Progenitor cell of endocrine pancreas (in vitro differentiated cells): ENCODE results near the gene FNDC3B. TPM values are rescaled to one million over a fixed set of nuclear protein-coding genes. Genes with fewer than 3 reads are reported as not detected.

ENCODE experiments used
- DNase-seq: peaks from one replicate; pipeline ENCODE4 v3.0.0; 2021; ENCODE audit warnings: low spot score; ENCODE audit not compliant: unreplicated experiment
- H3K27ac Mint-ChIP-seq: 2 replicates; pipeline ENCODE4 v1.8.0; 2021; ENCODE audit warnings: mild to moderate bottlenecking, moderate library complexity, mixed read lengths
- H3K27me3 Mint-ChIP-seq: 2 replicates; pipeline ENCODE4 v1.8.0; 2021; ENCODE audit warnings: mixed read lengths
- H3K36me3 Mint-ChIP-seq: 2 replicates; pipeline ENCODE4 v1.8.0; 2022; ENCODE audit warnings: mixed read lengths; ENCODE audit not compliant: insufficient read depth
- H3K4me1 Mint-ChIP-seq: 2 replicates; pipeline ENCODE4 v1.8.0; 2021; ENCODE audit warnings: low read depth, mixed read lengths
- H3K4me3 Mint-ChIP-seq: 2 replicates; pipeline ENCODE4 v1.8.0; 2021; ENCODE audit warnings: low read depth, mild to moderate bottlenecking, moderate library complexity, mixed read lengths
- H3K9me3 Mint-ChIP-seq: 2 replicates; pipeline ENCODE4 v1.8.0; 2021; ENCODE audit warnings: low read depth, mixed read lengths
- total RNA-seq: library from RNA; stranded (reverse); gene quantifications from 2 replicates; pipeline ENCODE4 v1.2.1, GENCODE V29; 2021
- TF ChIP-seq, protein P1 (sequence below): fragments of 200-600 bp; sonication (generic); IDR thresholded peaks from one replicate; pipeline ENCODE4 v1.5.0; 2021; ENCODE audit warnings: antibody characterized with exemption, mild to moderate bottlenecking; ENCODE audit not compliant: unreplicated experiment

The FNDC3B gene
- total RNA-seq, 1 donor from 2014 or later = 158 TPM

DNA sequence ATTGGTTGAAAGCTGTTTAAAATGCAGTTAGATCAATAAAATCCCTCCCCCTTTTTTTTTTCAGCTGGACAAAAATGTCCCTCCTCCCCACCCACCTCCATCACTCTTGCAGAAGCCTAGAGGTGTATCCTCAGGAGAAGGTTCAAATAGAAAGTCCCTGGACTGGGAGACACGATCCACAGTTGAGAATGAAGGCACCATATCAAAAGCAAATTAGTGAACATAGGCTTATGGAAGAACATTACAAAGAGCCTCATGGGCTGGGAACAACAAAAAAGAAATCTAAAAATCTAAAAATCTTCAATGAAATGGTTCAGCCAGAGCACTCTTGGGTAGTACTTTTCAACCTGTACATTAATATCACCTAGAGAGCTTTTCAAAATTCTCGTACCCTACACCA lies 362.7 kb downstream of the FNDC3B start:
- TF ChIP-seq, protein P1, sequence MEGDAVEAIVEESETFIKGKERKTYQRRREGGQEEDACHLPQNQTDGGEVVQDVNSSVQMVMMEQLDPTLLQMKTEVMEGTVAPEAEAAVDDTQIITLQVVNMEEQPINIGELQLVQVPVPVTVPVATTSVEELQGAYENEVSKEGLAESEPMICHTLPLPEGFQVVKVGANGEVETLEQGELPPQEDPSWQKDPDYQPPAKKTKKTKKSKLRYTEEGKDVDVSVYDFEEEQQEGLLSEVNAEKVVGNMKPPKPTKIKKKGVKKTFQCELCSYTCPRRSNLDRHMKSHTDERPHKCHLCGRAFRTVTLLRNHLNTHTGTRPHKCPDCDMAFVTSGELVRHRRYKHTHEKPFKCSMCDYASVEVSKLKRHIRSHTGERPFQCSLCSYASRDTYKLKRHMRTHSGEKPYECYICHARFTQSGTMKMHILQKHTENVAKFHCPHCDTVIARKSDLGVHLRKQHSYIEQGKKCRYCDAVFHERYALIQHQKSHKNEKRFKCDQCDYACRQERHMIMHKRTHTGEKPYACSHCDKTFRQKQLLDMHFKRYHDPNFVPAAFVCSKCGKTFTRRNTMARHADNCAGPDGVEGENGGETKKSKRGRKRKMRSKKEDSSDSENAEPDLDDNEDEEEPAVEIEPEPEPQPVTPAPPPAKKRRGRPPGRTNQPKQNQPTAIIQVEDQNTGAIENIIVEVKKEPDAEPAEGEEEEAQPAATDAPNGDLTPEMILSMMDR = no peak
- no peaks in the 10 kb centered on the region for H3K4me1 Mint-ChIP-seq
- no peaks in the 10 kb centered on the region for H3K27me3 Mint-ChIP-seq
- no peak overlapping the region for H3K27ac Mint-ChIP-seq
- peaks cover 6% of the 10 kb centered on the region for H3K9me3 Mint-ChIP-seq
- H3K4me3 Mint-ChIP-seq = no peak overlapping the region
- no peak for DNase-seq
- H3K36me3 Mint-ChIP-seq = peaks cover 35% of the 10 kb centered on the region

GRCh38 chr3:172402892-172403643 lies 363.7 kb downstream of the FNDC3B start:
- DNase-seq = no peak
- TF ChIP-seq, protein P1 = no peak
- Mint-ChIP-seq H3K4me3 (no peak overlapping the region), H3K36me3 (peaks cover 35% of the 10 kb centered on the region), H3K27me3 (no peaks in the 10 kb centered on the region), H3K9me3 (peaks cover 6% of the 10 kb centered on the region), H3K4me1 (no peaks in the 10 kb centered on the region), H3K27ac (peak overlapping the region; percentile 29)

DNA sequence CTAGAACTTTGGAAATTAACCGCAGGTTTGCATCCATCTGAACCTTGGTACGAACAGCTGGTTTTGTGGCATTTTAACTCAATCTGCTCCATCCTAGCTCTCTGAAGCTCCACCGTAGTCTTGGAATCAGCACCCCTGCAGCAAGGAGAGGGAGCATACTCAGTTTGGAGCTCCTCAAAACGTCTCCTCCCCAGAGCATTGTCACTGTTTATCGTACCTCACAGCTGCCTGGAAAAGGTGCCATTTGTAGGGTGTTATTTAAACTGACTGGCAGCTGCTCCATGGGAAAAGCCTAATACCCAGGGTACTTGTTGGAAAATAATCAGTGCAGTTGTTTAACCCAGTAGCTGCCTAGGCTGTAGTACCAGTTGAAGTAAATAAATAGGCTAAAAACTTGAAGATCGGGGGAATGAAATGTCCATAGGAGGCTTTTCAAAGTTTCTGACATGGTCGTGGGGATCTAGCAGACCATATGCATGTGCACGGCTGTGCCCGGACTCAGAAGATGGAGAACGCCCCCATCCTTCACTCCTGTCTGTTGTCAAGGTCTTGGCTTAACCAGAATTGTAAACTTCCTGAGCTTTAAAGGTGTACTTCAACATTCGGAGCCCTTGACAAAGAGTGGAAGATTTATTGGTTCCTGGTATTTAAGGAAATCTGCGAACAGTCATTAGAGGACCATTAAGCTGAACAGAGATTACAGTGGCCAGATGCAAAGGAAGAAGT lies 365.0 kb downstream of the FNDC3B start:
- TF ChIP-seq, protein P1 = no peak
- Mint-ChIP-seq H3K4me3 (no peak overlapping the region), H3K36me3 (peaks cover 29% of the 10 kb centered on the region), H3K9me3 (peaks cover 6% of the 10 kb centered on the region), H3K27me3 (no peaks in the 10 kb centered on the region), H3K4me1 (no peaks in the 10 kb centered on the region), H3K27ac (peak overlapping the region; percentile 27)
- no peak for DNase-seq

GRCh38 chr3:172405914-172406313 lies 366.5 kb downstream of the FNDC3B start:
- H3K36me3 Mint-ChIP-seq = peaks cover 24% of the 10 kb centered on the region
- DNase-seq = no peak
- no peak overlapping the region for H3K27ac Mint-ChIP-seq
- H3K9me3 Mint-ChIP-seq = peaks cover 6% of the 10 kb centered on the region
- TF ChIP-seq, protein P1 = no peak
- H3K4me3 Mint-ChIP-seq = no peak overlapping the region
- no peaks in the 10 kb centered on the region for H3K4me1 Mint-ChIP-seq
- no peaks in the 10 kb centered on the region for H3K27me3 Mint-ChIP-seq

DNA sequence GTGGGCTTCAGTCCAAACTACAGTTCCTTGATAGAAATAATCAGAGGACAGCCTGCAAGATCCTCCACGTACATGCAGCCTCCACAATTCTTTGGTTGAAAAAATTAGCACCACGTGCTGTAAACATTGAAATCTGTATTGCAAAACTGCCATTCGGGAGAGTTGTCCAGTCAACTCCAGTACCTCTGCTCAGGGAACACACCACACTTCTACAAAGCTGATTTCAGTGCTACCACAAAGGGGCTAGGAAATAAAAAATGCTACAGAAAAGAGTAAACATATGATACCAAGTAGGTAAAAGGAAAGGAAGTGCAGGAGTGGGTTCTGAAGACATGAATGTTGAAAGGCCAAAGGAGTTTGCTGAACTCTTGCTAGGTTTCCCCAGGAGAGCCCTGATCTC lies 368.5 kb downstream of the FNDC3B start:
- no peak overlapping the region for H3K27ac Mint-ChIP-seq
- peaks cover 6% of the 10 kb centered on the region for H3K36me3 Mint-ChIP-seq
- DNase-seq = no peak
- H3K27me3 Mint-ChIP-seq = no peaks in the 10 kb centered on the region
- TF ChIP-seq, protein P1 = no peak
- no peaks in the 10 kb centered on the region for H3K9me3 Mint-ChIP-seq
- H3K4me3 Mint-ChIP-seq = no peak overlapping the region
- no peaks in the 10 kb centered on the region for H3K4me1 Mint-ChIP-seq
